GM19397 (cell line): ENCODE measurements around the gene CDH22.

Experiments
- ATAC-seq: cut with Tn5 transposase; IDR thresholded peaks from one replicate; pipeline ENCODE4 v1.9.1; 2021; ENCODE audit warnings: mild to moderate bottlenecking, moderate library complexity; ENCODE audit not compliant: unreplicated experiment

The CDH22 gene

DNA sequence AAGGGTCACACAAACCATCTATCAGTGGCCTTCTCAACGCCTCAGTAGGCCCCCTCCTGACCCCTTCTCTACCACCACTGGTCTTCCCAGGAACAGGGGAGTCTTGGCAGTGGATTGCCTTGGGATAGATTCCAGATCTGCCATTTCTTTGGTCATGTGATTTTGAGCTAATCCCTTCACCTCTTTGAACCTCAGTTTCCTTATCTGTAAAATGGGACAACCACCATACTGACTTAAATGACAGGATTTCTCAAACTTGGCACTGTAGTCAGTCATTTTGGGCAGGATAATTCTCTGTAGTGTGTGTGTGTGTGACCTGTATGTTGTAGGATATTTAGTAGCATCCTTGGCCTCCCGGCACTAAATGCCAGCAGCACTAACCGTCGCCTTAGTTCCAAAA is 89.1 kb downstream of the CDH22 start:
- no peak for ATAC-seq

DNA sequence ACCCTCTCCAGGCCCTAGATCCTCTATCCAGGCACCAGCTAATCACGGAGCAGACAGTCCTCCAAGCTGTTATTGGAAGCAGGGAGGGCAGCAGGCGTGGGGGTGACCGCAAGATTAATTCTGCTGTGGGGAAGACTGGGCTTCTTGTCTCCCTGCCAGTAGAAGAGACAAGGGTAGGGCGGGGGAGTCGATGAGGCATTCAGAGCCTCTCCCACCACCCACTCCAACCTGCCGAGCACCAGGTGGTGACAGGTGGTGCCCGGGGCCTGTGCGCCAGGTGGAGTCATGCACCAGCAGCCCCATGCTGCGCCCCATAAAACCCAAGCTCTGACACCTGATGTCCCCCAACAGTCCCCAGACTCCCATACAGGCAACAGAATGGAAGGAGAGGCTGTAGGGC is 89.6 kb downstream of the CDH22 start:
- no peak for ATAC-seq

DNA sequence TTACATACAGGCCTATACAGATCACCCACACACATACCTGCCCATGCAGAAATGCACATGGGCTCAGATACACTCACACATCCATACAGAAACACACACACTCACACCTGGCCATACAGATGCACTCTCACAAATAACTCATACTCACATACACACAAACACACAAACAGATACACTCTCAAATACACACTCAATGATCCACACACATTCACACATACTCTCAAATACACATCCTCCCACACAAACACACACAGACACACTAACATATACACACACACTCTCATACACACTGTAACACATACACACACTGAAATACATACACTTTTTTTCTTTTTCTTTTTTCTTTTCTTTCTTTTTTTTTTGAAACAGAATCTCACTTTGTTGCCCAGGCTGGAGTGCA is 90.7 kb downstream of the CDH22 start:
- no peak for ATAC-seq

DNA sequence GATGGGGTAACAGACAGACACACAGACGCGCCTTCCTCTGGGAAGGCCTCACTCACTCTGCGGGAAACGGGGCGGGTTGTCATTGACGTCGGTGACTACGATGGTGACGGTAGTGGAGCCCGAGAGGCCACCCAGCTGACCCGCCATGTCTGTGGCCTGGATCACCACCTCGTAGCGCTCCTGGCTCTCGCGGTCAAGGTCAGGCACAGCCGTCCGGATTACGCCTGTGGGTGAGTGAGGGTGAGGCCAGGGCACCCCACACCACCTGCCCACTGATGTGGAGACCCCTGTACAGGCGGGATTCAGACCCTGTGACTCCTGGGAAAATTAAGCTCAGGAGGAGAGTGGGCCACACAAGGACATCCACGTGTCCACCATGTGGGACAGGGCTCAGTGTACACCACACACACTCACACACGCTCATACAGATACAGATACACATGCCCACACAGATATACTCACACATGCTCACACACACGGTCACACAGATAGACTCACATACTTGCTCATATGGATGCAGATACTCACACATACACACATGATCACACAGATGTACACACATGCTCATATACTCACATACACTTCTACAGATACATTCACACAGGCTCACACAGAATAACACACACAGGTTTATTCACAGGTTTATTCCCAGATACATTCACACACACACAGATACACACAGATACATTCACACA is 91.4 kb downstream of the CDH22 start:
- no peak for ATAC-seq

DNA sequence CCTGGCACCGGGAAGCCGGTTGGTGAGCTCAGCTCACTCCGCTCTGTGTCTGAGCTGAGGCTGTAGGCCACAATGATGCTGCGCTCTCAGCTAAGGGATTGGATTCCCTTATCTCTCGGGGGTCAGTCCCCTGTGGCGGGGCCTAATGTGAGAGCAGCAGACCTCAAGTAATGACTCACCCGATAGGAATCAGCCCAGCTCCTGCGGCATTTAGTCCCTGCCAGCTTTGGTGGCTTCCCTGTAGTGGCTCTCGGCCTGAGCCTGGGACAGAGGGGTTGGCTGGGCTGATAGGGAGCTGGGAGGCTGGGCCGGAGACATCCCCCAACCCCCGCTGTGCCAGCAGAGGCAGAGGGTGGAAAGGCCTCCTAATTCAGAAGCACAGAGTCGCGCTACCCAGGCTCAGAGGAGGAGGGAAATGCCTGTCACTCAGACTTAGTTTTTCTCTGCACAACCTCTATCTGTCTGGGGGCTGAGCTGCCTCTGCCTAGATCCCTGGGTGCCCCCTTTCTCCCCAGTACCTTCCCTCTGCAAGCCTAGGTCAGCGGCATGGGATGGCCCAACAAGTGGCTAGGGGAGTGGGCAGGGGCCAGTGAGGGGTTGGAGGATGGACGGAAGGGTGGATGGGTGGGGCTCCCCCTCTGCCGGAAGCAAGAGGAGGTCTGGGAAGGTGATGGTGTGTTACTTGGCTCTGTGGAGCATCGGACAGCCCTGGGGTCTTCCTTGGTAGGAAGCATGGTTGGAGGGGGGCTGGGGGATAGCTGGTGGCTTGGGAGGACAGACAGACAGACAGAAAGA is 92.2 kb downstream of the CDH22 start:
- no peak for ATAC-seq

DNA sequence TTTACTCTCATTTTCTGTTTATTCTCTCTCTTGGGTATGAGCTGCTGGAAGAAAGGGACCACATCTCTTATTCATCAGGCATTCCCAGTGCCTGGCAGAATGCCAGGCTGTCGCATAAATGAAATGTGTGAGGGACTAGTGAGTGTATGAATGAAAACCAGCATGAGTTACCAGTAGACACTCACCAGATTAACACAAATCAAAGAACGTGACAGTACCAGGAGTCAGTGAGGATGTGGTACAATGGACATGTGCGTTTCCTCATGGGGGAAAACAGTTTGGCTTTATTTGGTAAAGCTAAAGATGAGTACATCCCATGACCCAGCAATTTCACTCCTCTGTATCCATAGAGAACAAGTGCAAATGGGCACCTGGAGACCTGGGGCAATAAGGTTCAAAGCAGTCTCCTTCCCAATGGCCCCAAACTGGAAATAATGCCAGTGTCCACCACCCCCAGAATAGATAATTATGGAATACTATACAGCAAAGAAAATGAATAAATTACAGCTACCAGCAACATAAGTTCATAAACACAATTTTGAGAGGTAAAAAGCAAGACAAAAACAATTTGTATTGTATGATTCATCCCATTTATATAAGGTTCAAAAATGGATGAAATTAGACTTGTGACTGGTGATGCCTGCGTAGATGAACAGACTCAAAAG is 93.3 kb downstream of the CDH22 start:
- ATAC-seq = no peak

DNA sequence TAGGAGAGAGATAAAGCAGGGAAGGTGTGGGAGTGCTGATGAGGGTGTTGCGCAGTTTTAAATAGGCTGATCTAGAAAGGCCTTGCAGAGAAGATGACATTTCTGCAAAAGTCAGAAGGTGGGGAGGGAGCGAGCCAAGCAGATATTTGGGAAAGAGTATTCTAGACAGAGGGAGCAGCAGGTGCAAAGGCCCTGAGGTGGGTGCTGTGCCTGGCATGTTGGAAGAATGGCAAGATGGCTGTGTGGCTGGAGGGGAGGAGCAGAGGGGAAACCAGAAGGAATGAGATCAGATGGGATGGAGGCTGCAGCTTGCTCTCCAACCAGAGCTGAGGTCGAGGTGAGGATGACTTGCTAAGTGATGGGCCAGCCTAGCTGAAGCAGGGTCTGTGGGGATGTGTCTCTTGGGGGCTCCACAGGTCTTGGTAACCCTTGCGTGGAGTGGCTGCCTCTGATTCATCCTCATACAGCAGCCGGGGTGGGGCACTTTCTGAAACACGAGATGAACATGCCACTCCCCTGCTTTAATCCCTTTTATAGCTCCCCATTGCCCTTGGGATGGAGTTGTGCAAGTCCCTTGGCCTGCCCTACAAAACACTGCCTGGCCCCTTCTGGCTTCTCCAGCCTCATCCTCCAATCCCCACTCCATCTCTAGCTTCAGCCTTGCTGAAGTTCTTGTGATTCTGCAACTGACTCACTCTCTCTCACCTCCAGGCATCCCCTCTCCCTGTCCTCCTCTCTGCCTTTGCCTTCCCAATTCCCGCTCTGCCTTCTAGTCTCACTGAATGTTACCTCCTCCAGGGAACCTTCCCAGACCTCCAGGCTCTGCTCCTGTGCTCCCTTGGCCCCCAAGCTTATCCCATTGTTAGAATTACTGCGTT is 94.1 kb downstream of the CDH22 start:
- ATAC-seq = no peak

DNA sequence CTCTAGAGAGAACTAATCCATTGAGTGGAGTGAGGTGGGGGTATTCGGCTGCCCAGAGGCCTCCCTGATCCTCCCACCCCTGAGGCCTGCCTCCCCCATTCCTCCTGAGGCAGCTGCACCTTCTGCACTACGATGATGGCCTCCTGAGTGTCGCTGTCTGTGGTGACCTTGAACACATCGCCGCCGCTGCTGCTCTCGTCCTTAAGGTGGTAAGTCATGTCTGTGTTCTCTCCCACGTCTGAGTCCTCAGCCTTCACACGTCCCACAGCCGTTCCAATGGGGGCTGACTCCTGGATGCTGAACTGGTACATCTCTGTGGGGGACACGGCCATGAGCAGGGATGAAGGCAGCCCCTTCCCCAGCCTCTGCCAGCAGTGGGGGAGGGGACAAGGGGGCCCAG is 95.4 kb downstream of the CDH22 start:
- ATAC-seq = no peak

DNA sequence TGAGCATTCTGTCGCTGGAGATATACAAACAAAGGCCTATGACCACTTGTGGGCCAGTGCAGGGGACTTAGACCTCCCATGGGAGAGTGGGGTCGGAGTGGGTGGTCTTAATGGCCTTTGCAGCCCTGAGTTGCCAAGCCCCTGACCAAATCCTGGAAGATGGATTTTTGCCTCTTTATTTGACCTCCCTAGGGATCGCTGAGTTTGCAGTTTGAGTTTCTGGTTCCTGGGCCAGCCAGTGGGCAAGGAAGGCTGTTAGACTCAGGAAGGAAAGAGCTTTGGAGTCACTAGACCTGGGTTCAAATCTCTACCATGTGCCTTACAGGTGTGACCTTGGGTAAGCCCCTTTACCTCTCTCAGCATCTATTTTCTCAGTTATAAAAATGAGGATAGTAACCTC is 96.0 kb downstream of the CDH22 start:
- ATAC-seq = no peak

DNA sequence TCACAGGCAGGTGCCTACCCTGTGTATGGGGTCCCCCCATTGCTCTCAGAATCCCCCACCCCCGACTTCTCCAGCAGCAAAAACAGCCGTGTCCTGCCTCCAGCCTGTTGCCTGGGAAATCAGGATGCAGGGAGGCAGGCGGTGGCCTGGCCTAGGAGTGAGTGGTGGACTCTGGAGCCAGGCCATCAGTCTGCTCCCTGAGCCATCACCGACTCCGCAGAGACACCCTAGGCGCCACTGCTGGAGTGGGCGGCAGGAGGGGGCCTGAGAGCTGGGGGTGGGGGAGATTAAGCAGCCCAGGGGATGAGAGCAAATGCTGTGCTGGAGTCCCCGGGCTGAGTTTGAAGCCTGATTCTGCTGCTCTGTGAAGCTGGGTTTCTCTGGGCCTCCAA is 97.0 kb downstream of the CDH22 start:
- ATAC-seq = no peak

DNA sequence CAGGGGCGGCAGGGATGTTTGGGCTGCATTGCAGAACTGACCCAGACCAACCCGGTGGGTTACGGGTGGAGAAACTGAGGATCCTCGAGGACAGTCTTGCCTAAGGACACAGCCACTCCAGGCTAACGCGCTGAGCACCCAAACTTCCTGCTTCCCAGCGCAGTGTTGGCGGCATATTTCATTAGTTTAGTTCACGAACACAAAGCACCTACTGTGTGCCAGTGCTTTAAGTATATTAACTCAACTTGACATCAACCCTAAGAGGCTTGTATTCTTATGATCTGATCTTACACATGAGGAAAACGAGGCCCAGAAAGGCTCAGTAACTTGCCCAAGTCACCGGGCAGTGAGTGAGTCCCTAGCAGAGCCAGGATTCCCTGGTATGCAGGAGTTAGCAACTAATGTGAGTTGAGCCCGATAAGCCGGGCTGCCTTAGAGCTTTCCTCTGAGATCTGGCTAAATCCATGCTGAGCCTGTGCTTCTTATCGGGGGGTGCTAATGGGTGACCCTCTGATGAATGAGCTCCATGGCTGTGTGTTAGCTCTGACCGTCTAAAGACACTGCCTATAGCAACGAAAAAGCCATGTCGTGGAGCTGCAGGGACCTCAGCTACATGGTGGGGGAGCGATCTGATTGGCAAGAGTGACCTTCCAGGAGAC is 97.5 kb downstream of the CDH22 start:
- ATAC-seq = no peak

DNA sequence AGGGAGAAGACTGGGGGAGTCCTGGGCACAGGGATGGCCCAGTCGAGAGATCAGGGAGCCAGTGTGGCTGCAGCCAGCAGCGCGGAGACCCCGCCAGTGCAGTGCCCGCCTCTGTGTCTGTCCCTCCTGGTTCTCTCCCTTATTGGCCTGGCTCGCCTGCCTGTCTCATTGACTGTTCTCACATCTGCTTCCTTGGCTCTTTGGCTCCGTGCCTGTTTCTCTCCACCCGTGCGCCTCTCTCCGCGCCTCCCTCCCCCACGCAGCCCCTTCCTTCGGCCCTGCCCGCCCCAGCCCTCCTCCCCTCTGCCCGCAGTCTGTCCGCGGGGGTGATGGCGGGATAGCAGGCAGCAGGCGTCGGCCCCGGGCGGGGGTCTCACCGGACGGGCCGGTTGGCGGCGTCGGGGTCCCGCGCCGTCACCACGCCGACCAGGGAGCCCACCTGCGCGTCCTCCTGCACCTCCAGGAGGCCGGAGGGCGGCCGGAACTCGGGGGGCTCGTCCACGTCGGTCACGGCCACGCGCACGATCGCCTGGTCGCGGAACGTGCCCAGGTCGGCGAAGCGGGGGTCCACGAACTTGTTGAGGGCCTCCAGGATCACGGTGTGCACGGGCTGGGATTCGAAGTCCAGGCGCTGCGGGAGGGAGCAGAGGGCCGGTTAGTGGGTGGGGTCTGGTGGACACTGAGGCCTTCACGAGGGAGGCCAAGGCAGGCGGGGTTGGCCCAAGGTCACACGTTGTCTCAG is 98.2 kb downstream of the CDH22 start:
- no peak for ATAC-seq

DNA sequence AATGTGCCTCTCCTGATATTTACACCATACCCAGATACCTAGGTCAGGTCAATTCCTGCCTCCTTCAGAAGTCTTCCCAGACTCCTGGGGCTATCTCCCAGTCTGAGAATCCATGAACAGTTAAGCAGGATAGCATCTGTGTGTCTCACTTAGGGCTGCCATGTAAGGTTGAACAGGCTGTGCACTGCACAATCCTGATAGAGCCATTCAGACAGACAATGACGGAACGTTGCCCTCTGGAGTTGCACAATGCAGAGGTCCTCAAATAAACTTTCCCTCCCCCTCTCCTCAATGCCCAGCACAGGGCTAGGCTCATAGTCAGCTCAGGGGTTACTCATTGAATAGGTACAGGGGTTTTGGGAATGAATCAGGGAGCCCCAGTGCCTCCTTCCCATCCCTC is 100.5 kb downstream of the CDH22 start:
- ATAC-seq = no peak

DNA sequence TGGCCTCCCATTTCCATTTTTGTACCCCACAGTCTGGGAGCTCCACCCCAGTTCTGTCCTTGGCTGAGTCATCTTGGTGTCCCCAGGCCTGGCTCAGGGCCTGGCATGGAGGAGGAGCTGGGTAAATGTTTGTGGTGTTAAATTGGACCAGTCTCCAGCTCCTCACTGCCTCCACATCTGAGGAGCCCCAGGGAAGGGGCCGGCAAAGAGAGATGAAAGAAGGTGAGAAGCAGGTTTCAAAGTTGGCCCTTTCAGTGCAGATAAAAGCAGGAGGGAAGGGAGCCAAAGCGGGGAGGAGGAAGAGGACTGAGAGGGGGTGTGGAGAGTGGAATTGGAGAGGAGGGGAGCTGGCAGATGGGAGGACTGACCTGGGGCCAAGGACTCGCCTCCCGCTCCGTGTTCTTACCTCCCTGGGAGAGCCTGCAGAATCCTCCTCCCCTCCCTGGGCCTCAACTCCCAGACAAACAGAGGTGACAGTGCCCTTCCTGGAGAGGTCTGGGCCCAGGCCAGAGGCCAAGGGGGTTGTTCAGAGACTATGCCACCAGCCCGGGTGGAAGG is 101.2 kb downstream of the CDH22 start:
- ATAC-seq = no peak

DNA sequence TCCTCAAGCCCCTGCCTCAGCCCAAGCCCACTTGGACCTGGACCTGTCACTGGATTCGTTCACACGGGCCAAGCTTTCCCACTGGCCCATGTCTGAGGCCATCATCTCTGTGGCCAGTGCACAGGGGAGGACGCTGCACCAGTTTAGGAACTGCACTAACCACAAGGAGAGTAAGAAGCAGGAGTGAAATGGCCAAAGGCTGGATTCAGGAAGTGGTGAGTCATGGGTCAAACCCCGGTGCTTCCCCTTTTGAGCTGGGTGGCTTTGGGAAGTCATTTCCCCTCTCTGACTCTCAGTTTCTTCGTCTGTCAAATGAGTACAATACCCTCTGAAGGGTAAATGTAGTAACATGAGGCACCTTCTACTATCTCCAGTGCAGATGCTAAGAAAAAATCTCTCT is 102.3 kb downstream of the CDH22 start:
- ATAC-seq = no peak

DNA sequence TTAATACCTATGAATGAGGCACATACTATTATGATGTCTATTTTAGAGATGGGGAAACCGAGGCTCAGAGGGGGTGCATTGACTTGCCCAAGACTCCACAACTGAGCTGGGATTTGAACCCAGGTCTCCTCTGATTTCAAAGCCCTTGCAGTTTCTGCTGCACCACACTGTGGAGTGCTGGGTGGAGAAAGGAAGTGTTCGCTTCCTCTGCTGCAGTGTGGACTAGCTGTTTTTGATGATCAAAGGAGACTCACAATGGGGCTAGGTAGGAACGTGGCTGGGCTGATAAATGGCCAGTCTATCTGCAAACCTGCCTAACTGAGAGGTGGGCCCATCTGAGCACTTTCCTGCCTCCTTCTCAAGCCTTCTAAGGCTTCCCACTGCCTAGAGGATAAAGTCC is 102.9 kb downstream of the CDH22 start:
- no peak for ATAC-seq

DNA sequence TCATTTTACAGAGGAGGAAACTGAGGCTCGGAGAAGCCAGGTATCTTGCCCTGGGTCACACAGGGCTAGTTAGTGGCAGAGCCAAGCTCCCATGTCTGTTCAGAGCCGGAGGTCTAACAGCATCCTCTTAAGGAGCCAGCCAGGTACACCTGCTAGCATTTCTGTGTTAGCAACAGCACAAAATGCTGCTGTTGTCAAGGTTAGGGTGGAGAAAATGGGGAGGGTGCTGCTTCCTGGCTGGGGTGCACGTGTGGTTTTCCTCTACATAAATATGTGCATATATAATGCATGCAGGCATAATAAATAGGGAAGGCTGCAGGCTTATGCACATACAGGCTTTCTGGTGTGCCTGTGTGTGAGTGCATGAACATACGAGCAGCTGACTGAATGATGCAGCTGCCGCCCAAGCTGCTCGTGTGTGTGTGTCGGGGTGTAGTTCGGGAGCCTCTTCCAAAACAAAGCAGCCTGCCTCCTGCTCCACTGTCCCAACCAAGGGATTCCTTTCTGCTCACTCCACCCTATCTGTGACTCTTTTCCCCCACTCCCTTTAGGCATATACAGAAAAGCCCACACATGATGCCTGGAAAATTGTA is 103.6 kb downstream of the CDH22 start:
- no peak for ATAC-seq

DNA sequence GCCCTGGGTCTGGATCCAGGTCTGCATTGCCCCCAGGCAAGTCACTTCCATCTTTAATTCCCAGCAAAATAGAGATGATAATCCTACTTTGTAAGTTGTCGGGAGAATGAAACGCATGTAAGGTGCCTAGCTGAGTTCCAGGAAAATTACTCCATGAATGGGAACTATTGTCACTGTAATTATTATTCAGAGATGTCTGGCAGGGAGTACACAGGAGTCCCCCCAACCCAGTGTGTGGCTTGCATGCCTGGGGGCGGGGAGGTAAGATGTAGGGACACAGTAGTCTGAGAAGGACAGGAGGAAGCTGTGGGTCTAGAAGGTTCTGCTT is 104.8 kb downstream of the CDH22 start:
- ATAC-seq = no peak

DNA sequence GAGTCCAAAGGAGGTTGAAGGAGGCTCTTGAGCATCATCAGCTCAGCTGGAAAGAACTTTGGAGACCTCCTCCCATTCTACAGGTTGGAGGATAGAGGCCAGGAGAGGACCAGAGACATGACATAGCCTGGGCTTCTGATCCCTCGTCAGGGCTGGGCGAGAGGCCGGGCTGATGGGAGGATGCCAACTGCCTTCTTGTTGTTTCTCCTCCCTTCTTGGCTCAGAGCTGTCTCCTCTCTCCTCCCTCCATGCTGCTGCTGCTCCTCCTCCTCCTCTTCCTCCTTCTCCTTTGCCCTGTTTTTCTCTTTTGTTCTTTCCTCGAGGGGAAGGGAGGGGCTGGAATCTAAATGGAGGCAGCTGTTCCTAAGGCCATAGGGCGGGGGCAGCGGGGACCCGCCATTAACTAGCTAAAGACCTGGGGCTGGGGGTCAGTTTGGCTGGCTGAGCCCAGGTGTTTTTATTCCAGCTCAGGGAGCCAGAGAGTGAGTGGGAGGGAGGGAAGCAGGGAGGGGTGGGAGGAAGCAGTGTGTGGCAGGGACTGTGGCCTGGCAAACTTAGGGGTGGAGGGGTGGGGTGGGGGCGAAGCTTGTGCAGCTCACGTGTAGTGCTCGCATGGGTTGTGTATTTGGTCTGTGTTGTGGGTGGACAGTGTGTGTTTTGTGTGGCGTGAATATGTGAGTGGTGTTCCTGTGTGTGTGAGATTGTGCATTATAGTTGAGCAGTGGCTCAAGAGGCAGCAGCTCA is 105.4 kb downstream of the CDH22 start:
- no peak for ATAC-seq
